GM21619 (cell line): ENCODE data around the gene ZNF839.
"Not testable (repeated sequence)": the region's sequence is repeated elsewhere in the genome, so short reads cannot be mapped to it uniquely, and the experiment has no call there.

Source experiments
- ATAC-seq: cut with Tn5 transposase; IDR thresholded peaks from one replicate; pipeline ENCODE4 v1.9.1; 2021; ENCODE audit not compliant: unreplicated experiment

The ZNF839 gene

DNA sequence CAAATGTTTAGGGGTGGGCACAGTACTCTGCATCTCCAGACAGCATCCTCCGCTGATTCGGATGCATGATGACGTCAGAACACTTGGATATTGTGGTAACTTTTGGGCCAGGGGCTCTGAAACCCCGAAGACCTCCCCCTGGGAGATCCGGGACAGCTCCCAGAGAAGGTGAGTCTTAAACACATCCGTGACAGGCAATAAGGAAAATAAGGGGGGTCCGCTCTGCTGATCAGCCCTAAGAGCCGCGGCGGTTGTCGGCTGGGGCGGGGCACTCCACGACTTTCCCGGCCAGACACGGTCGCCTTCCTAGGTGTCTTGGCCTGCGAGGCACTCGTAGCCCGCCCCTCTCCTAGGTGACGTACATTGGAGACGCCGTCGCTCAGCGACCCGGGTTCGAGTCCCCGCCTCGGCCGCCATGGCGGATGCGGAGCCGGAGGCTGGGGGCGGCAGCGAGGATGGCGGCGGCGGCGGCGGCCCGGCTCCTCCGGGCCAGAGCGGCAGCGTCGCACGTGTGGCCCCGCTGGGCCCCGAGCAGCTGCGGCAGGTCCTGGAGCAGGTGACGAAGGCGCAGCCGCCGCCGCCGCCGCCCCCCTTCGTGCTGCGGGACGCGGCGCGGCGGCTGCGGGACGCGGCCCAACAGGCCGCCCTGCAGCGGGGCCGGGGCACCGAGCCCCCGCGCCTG is at the start of gene ZNF839:
Gene ZNF839, plus strand, starts transcription at position 396 of the 682 bp plus-strand sequence. Its CDS starts 20 bp downstream, at position 416.
- peak; percentile 44 for ATAC-seq

DNA sequence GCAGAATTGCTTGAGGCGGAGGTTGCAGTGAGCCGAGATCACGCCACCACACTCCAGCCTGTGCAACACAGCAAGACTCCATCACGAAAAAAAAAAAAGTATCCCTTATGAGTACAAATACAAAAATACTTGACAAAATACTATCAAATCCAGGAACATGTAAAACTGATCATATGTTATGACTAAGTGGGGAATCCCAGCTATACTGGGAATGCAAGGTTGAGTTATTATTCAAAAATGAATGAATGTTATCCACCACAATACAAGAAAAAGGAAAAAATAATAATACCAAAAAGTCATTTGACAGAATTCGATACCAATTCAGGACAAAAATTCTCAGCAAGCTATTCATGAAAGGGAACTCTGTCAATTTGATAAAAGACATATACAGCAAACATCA is 47.2 kb upstream of the ZNF839 start:
- no peak for ATAC-seq

DNA sequence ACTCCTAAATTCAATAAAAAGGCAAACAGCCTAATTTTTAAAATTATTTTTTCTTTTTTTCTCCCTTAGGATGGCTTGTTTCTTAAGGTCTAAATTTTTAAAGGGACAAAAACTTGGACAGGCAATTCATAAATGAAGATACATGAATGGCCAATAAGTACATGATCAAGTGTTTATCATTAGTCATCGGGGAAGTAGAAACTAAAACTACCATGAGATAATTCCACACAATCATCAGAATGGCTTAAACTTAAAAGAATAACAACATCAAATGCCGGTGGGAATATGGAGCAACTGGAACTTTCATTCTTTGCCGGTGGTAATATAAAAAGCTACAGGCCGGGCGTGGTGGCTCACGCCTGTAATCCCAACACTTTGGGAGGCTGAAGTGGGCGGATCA is 43.7 kb upstream of the ZNF839 start:
- no peak for ATAC-seq

DNA sequence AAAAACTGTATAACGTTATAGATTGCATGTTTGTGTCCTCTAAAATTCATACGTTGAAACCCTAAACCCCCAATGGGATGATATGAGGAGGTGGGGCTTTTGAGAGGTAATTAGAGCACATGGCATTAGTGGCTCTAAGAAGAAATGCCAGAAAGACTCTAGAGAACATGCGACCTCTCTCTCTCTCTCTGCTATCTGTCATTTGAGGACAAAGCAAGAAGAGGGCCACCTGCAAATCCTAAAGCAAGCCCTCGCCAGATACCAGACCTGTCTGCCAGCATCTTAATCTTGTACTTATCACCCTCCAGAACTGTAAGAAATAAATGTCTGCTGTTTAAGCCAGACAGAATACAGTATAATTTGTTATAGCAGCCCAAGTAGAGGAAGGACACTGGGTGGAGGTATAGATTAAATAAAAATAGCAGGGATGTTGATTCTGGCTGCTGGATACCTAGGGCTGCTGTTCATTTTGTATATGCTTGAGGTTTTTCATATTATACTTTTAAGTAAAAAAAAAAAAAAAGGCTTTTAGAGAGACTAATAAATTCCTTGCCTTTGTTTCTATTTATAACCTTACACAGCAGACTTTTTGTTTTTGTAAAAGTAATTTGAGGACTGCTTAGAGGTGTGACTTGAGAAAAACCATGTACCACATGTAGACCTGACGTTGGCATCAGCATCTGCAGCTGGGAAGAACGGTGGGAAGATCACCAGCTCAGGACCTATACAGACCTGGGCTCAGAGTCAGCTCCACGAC is 41.5 kb upstream of the ZNF839 start:
- no peak for ATAC-seq

DNA sequence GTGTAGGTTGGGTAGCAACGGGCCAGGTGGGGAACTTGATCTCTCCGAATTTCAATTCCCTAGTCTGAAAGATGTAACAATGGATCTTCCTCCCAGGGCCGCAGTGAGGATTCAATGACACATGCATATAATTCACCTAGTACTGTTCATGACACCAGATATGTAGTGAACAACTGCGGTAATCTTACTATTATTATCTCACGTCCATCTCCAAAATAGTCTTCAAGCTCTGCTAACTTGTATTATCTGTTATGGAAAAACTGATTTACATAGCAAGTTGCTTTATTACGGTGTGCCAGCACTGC is 41.0 kb upstream of the ZNF839 start:
- ATAC-seq = no peak

DNA sequence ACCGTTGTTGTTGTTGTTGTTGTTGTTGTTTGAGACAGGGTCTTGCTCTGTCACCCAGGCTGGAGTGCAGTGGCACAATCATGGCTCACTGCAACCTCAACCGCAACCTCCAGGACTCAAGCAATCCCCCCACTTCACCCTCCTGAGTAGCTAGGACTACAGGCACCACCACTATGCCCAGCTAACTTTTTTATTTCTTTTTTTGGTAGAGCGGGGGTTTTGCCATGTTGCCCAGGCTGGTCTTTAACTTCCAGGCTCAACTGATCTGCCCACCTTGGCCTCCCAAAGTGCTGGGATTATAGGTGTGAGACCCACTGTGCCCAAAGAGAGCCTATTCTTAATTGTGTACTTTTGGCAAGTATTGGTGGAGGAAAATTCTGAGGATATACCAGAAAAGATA is 40.3 kb upstream of the ZNF839 start:
- ATAC-seq = no peak

DNA sequence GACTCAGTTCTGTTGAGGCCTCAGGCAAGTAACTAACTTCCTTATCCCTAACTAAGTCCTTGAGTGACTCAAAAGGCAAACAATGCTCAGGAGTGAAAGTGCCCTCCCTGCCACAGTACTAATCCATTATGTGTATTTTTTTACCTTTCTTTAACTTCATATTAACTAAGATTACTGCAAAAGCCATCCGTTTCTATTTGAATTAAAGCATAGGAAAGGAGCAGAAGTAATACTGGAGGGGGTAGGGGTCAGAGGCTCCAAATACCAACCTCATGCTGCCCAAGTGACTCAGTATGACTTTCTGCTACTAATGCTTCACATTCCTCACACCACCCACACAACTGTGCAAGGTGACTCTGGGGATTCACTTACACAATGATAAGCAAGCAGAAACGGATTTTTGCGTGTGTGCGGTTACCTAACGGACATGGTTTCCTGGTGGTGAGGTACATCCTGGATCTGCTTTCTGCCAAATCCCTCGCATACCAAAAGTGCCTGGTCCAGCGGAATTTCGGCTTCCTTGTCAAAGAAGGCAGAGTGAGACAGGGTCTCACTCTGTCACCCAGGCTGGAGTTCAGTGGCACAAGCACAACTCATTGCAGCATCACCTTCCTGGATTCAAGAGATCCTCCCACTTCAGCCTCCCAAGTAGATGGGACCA is 39.7 kb upstream of the ZNF839 start:
- no peak for ATAC-seq

DNA sequence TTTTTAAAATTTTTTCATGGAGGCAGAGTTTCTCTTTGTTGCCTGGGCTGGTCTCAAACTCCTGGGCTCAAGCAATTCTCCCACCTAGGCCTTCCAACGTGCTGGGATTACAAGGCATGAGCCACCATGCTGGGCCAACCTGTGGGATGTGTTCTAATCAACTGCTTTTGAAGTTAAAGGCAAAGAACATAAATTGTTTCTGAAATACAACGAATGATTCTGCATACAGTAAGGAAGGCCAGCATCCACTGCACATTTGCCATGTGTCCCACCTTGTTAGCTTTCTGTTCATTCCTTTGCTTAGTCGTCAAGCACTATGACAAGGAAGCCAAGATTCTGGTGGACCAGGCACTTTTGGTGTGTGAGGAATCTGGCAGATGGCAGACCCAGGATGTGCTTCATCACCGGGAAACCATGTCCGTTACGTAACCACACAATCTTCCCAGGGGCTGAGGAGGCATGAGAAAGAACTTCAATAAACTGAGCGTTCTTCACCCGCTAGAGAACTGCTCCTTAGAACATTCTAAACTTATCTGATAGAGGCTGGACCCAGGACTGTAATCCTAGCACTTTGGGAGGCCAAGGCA is 39.1 kb upstream of the ZNF839 start:
- ATAC-seq = no peak

DNA sequence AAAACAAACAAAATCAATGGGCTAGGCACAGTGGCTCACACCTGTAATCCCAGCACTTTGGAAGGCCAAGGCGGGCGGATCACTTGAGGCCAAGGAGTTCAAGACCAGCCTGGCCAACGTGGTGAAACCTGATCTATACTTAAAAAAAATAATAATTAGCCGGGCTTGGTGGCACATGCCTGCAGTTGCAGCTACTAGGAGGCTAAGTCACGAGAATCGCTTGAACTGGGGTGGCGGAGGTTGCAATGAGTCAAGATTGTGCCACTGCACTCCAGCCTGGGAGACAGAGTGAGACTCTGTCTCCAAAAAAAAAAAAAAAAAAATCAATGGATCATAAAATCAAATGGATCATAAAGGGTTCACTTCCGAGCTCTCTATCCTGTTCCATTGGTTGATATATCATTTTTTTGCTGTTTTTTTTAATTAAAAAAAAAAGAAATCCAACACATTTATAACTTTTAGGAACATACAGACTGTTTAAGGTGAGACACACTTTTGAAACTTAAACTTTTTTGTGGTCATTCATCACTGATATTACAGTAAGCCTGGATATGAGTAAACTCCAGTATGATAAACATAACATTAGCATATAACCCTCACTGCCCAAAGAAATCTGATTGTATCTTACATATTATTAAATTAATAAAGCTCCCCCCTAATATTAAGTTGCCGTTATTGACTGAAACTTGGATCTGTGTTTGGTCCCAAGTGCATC is 36.6 kb upstream of the ZNF839 start:
- ATAC-seq = no peak

DNA sequence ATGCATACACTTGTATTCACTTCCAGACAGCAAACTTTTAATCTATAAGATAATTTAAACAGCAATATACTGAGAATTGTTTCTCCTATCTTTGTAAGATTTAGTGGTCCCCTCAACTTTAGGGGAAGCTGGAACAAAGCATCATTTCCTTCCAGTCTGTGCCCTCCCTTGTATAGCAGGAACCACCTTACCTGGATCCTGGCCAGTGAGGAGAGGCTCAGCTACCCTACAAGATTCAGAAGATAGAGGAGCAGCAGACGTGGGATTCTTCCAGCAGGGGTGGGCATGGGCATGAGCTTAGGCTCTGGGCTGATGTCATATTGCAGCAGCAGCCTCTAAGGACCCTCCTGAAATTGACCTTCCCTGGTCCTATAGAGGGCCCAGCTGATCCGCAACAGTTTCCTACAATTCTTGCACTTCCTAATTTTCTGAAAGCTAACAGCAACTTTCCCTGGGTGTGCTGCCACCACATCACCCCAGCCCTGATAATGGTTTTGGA is 35.9 kb upstream of the ZNF839 start:
- no peak for ATAC-seq

DNA sequence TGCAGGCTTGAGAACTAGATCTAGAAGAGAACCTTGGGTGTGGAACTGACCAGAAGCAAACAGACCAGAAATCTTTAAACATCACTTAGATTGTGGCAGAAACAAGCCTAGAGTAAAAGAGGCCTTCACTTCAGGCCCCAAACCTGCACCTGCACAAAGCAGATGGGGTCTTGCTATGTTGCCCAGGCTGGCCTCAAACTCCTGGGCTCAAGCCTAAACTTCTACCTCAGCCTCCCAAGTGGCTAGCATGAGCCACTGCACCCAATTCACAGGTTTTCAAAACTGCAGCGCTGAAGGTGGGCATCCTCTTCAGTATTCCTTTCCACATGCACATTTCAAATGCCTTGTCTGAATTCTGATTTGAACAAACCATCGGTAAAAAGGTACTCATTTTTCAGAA is 34.4 kb upstream of the ZNF839 start:
- ATAC-seq = no peak

DNA sequence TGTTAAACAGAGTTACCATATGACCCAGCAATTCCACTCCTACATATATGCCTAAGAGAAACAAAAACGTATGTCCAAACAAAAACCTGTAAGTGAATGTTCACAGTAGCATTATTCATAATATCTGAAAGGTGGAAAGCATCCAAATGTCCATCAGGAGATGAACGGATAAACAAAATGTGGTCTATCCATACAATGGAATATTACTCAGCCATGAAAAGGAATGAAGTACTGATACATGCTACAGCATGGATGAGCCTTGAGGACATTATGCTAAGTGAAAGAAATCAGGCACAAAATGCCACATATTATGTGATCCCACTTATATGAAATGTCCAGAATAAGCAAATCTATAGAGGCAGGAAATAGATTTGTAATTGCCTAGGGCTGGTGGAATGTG is 31.4 kb upstream of the ZNF839 start:
- ATAC-seq = no peak

DNA sequence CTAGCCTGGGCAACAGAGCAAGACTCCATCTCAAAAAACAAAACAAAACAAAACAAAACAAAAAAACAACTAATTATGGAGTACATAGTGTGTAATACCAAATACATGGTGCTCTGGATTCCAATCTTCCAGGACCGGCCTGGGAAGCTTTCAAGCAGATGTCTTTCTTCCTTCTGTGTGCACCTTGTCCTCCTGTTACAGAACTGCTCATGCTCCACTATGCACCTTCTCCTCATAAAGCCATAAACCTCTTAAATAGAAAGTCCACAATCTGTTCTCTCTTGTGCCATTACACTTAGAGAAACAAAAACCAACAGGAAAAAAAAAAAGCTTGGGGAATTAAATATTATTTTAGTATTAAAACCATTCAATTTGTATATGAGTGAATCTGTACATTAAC is 27.1 kb upstream of the ZNF839 start:
- ATAC-seq = no peak

DNA sequence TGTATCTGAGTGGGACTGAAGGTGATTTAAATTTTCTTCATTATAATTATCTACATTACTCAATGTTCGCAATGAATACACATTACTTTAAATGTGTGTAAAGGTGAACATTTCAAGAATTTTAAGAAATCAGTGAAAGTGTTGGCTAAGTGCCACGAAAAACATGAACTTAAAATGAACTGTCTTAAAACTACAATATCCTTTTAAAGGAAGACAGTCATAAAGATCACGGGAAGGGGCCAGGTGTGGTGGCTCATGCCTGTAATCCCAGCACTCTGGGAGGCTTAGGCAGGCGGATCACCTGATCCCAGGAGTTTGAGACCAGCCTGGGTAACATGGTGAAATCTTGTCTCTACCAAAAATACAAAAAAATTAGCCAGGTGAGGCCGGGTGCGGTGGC is 25.8 kb upstream of the ZNF839 start:
- no peak for ATAC-seq

DNA sequence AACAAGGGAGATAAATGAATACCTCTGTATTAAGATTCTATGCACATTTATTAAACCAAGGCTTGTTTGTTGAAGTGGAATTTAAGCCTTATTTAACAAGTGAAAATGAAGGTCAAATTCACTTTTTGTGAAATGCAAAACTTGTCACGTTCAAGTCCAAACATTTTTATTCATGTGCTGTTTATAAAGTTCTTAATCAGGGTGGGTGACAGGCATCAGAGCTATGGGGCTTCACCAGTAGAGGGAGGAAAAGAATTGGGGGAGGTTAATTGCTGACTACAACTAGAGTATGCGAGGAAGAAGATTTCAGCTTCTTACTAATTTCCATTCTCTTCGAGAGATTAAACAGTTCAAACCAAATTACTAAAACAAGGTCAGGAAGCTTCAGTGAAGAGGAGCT is 24.3 kb upstream of the ZNF839 start:
- ATAC-seq = no peak

DNA sequence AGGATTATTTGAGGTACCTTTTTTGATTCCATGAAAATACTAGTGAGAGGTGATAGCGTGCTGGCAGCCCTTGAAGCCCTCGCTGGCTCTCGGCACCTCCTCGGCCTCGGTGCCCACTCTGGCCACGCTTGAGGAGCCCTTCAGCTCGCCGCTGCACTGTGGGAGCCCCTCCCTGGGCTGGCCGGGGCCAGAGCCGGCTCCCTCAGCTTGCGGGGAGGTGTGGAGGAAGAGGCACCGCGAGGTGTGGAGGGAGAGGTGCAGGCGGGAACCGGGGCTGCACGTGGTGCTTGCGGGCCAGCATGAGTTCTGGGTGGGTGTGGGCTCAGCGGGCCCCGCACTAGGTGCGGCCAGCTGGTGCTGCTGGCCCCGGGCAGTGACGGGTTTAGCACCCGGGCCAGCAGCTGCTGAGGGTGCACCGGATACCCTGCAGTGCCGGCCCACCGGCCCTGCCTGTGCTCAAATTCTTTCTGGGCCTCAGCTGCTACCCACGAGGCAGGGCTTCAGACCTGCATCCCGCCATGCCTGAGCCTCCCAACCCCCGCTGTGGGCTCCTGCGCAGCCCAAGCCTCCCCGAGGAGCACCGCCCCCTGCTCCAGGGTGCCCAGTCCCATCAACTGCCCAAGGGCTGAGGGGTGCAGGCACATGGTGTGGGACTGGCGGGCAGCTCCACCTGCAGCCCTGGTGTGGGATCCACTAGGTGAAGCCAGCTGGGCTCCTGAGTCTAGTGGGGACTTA is 21.9 kb upstream of the ZNF839 start:
- ATAC-seq = no peak

DNA sequence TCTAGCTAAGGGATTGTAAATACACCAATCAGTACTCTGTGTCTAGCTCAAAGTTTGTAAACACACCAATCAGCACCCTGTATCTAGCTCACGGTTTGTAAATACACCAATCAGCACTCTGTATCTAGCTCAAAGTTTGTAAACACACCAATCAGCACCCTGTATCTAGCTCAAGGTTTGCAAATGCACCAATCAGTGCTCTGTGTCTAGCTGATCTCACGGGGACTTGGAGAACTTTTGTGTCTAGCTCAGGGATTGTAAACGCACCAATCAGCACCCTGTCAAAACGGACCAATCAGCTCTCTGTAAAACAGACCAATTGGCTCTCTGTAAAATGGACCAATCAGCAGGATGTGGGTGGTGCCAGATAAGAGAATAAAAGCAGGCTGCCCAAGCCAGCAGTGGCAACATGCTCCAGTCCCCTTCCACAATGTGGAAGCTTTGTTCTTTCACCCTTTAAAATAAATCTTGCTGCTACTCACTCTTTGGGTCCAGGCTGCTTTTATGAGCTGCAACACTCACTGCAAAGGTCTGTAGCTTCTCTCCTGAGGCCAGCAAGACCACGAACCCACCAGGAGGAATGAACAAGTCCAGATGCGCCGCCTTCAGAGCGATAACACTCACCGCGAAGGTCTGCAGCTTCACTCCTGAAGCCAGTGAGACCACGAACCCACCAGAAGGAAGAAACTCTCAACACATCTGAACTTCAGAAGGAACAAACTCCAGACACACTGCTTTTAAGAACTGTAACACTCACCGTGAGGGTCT is 21.1 kb upstream of the ZNF839 start:
- not testable (repeated sequence) for ATAC-seq

DNA sequence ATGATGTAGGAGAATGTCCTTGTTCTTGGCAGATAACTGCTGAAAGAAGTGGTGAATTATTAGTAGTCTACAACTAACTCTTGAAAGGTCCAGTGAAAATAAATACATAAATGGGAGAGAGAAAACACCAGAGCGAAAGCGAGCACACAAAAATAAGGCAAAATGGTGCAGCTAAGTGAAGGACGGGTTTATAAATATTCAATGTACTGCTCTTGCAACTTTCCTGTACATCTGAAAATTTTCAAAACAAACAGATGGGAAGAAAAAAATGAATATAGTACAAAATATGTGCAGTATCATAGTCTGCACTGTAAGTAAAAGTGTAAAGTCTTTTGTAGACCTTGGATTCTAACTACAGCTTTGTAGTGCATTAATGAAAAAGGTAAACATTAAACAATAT is 15.9 kb upstream of the ZNF839 start:
- no peak for ATAC-seq

DNA sequence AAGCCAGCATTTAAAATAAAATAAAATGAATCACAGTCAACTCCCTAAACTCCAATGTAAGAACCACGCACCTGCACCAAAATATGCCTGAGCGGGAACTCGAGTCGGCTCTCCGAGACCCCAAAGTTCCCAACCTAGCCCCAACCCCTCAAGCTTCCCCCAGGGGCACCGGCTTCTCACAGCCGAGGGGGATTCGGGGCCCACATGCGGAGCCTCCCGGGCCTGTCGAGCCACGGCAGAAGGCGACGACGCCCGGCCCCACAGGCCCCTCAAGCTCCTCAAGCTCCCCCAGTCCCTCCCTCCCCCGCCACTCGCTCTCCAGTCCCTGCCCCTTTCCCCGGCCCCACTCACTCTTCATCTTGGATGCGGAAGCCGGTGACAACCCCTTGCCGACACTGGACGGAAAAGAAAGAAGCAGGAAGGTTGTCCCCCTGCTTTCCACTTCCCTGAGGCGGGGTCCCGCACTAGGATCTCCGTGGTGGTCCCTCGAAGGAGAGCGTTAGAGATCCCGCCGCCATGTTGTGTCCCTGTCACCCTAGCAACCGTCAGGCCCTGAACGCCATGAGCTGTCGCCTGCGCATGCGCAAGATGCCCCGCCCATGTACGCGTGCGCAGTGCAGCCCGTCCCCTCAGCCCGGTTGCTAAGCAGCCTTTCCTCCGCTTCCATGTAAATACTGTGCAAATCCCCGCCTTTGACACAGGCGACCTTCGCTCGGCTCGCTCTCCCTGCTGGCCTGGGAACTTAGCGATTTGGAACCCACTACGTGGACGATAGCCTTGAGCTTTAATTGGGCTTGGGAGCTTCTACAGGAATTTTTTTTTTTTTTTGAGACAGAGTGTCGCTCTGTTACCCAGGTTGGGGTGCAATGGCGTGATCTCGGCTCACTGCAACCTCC is 14.7 kb upstream of the ZNF839 start, which contains the start of gene MOK:
Gene MOK, minus strand, starts transcription at position 554 of the 896 bp plus-strand sequence. Its CDS starts 196 bp downstream, at position 358.
- peak; percentile 92 for ATAC-seq
